HG03159 (cell line): ENCODE data around the gene GBX2.

Experiments used
- ATAC-seq: cut with Tn5 transposase; IDR thresholded peaks from one replicate; pipeline ENCODE4 v1.9.1; 2021; ENCODE audit warnings: mild to moderate bottlenecking, moderate library complexity; ENCODE audit not compliant: unreplicated experiment

GBX2 gene

GRCh38 chr2:236119476-236119875 lies 48.7 kb downstream of the GBX2 start:
- no peak for ATAC-seq

GRCh38 chr2:236119003-236119402 lies 49.2 kb downstream of the GBX2 start:
- ATAC-seq = no peak

GRCh38 chr2:236117861-236118269 lies 50.3 kb downstream of the GBX2 start:
- ATAC-seq = no peak

- ATAC-seq = no peak
These were observed 50.8 kb downstream of the GBX2 start for GRCh38 chr2:236117401-236117800.
